HS-27A (cell line): ENCODE data around the gene MYCBP2.
"Not testable (repeated sequence)": the region's sequence is repeated elsewhere in the genome, so short reads cannot be mapped to it uniquely, and the experiment has no call there.

Experiments
- DNase-seq: peaks from one replicate; pipeline ENCODE4 v3.0.0-alpha.2; 2012; ENCODE audit warnings: low read depth, missing footprints

MYCBP2 gene

GRCh38 chr13:77033717-77034302 is 293.1 kb downstream of the MYCBP2 start:
- DNase-seq, result no peak

DNA sequence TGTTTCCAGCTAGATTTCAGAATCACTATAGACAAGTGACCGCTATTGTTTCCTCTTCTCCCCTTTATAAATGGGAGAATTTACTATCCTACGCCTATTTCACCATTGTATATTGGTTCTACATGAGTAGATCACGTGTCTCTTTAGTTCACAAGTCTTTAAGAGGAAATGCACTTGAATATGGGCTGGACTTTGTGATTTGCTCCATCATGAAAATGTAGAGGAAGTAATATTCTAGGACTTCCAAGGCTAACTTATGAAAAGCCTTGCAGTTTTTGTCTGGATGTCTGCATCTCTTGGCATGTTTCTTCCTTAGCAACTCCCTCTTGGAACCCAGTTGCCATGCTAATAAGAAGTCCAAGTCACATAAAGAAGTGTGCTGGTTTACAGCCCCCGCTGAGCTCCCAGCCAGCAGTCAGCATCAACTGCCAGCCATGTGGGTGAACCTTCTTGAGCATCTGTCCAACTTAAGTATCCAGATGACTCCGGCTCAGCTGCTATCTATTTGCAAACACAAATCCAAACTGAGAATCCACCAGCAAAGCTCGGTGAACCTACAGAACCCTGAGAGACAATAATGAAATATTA is 295.1 kb downstream of the MYCBP2 start:
- no peak for DNase-seq

DNA sequence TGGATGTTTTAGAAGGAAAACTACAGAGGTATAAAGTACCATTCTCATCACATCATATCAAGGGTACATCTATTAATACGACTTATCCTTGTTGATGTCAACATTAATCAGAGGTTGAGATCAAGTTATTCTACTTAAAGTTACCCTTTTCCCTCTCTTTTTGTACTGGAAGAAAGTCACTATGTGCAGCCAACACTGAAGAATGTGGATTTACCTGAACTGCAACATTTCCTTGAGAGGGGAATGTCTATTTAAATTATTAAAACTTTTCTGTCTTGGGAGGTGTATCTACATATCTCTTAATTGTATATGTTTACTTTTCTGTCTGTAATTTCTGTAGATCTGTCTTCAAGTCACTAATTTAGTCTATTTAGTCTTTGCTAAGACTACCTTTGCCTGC is 297.5 kb downstream of the MYCBP2 start:
- no peak for DNase-seq

DNA sequence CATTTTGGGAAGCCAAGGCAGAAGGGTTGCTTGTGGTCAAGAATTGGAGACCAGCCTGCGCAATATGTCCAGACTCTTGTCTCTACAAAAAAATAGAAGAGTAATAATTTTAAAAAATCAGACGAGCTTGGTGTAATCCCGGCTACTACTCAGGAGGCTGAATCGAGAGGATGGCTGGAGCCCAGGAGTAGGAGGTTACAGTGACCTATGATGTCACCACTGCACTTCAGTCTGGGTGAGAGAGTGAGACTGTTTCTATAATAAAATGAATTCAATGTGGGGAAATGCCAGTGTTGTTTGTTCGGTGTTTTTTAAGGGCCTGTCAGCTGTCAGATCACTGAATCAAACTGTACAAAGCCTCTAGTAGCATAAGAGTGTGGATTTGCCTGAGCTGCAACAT is 298.7 kb downstream of the MYCBP2 start:
- DNase-seq, result no peak

GRCh38 chr13:77026861-77027621 is 299.9 kb downstream of the MYCBP2 start, which contains the start of gene FBXL3:
Gene FBXL3 (minus strand): TSS chr13:77027159. CDS start chr13:77021860, 5,299 bp downstream.
- DNase-seq, result peak; percentile 62

DNA sequence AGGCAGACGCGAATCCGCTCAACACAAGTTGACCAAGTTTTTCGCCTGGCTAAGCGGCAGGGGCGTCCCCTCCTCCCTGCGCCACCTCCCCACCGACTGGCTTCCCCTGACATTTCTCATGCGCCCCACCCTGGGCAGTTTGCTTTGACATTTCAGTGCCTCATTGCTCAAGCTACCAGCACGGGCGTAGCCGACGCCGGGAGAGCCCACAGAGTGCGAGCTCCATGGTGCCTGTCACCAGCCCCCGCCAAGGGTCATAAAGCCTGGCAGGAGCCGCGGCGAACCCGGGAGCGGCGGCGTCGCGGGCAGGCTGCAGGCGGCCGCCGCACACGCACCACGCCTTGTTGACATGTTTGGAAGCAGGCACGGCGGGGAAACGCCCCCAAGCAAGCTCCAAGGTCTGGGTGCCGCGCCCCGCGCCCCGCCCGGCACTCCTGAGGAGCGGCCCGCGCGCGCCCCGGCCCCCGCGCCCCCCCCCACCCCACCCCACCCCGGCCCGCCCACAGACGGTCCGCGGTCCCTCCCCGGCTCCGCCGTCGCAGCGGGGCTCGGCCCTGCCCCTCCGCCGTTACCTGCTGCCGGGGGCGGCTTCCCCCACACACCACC is 300.5 kb downstream of the MYCBP2 start:
- no peak for DNase-seq

DNA sequence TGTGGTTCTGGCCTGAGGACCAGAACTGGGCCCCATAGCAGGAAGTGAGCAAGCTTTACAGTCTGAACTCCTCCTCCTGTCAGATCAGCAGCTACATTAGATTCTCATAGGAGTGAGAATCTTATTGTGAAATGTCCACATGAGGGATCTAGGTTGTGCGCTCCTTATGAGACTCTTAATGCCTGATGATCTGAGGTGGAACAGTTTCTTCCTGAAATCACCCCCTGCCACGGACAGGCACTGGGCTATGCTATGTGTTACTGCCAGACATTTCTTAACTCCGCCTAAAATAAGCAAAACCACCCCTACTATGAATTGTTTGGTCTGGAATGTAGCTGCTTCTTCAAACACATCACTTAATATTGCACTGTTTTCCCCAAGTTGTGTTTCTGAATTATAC is 304.6 kb downstream of the MYCBP2 start:
- no peak for DNase-seq

DNA sequence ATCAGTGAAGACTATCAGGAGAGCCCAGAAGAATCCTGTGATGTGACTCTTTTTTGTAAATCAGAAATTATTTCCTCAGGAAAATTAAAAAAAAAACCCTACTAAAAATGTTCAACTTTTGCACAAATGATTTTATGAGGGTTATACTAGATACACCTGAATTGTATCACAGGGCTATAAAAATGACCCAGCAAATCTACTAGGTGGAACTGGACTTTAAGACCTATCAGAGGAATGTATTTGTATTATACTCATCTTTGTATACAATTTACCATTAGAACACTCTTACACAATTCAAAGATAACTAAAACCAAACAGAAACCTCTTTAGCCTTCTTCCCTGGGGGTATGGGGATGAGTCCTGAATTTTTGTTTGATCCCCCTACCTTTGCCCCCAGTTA is 307.1 kb downstream of the MYCBP2 start:
- DNase-seq, result no peak

GRCh38 chr13:77016888-77017623 is 309.8 kb downstream of the MYCBP2 start:
- DNase-seq, result no peak

DNA sequence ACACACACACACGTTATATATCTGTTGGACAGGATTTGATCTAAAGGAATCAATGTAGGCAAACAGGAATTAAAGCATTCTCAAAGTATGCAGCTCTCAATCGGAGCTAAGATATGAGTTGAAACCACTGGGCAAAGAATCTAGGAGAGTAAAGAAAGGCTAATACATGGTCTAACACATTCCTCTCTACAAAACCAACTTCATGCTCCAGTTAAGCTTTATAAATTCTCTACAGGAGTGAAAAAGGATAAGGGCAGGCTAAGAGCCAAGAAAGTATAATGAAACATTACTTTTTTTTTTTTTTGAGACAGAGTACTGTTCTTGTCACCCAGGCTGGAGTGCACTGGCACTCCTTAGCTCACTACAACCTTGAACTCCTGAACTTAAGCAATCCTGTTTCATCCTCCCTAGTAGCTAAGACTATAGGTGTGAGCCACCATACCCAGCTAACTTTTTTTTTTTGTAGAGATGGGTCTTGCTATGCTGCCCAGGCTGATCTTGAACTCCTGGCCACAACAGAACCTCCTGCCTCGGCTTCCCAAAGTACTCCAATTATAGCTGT is 310.6 kb downstream of the MYCBP2 start:
- DNase-seq, result no peak

DNA sequence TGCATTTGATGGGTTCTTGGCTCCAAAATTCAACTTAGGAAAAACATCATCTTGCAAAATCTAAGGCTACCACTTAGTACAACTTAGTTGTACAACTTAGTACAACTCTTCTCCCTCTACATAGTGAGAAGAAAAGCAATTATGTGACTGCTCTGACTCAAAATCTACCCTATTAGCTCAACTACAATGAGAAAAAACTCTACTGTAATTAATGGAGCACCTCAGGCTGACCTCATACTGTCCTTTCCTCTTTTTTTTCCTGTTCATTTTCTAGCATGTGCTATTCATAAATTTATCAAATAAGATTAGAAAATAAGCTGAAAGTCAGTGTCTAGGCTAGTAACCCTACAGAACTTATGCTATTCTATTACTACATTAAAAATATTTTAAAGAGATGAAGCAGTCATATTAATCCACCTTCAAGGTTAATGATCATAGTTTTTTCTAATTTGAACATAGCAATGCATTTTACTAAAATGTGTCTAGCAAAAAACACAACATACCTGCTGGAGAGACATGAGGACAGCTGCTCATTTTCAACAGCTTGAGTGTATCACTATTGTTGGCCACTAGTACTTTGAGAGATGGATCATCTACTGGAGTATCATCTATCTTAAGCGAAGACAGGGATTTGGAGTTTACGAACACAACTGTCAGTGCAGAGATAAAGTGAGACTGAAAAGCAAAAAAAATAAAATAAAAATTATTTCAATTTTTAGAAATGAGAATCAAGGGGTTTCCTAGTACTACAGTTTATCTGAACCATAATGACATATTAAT is 311.8 kb downstream of the MYCBP2 start:
- DNase-seq, result no peak

GRCh38 chr13:77013853-77014542 is 312.9 kb downstream of the MYCBP2 start:
- DNase-seq, result no peak

DNA sequence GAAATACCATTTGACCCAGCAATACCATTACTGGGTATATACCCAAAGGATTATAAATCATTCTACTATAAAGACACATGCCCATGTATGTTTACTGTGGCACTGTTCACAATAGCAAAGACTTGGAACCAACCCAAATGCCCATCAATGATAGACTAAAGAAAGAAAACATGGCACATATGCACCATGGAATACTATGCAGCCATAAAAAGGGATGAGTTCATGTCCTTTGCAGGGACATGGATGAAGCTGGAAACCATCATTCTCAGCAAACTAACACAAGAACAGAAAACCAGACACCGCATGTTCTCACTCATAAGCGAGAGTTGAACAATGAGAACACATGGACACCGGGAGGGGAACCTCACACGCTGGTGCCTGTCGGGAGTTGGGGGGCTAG is 317.2 kb downstream of the MYCBP2 start:
- not testable (repeated sequence) for DNase-seq

- no peak for DNase-seq
Measured at GRCh38 chr13:77009011-77009410, 317.9 kb downstream of the MYCBP2 start.

- DNase-seq, result not testable (repeated sequence)
Measured at GRCh38 chr13:77008337-77008736, 318.6 kb downstream of the MYCBP2 start.

DNA sequence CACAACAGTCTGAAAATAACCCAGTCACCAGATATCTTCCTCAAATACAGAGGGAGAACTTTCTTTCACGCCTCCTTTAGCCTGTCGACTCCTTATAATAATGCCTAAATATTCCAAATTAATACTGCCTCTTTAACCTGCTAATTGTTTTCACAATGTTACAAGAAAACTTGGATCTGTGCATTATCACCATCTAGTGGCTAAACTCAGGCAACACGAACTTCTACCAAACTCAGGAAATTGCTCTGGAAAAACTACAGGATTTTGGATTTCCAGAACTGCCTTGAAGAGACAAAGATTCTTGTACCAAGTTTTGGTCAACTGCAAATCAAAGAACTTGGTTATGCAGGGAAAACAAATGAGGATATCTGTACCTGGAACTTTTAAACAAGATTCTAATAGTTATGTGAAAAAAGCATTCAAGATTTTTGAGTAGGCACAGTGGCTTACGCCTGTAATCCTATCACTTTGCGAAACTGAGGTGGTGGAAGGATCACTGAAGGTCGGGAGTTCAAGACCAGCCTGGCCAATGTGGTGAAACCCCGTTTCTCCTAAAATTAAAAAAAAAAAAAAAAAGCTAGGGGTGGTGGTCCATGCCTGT is 324.2 kb downstream of the MYCBP2 start:
- no peak for DNase-seq

GRCh38 chr13:77001963-77002587 is 324.8 kb downstream of the MYCBP2 start:
- DNase-seq, result no peak

GRCh38 chr13:77001540-77001939 is 325.4 kb downstream of the MYCBP2 start:
- DNase-seq, result no peak

DNA sequence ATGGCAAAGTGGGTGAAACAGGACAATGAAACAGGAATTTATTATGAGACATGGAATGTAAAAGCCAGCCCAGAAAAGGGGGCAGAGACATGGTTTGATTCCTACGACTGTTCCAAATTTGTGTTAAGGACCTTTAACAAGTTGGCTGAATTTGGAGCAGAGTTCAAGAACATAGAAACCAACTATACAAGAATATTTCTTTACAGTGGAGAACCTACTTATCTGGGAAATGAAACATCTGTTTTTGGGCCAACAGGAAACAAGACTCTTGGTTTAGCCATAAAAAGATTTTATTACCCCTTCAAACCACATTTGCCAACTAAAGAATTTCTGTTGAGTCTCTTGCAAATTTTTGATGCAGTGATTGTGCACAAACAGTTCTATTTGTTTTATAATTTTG is 326.4 kb downstream of the MYCBP2 start:
- DNase-seq, result no peak
